Measurements from ENCODE around the gene IGFBP2.

- TF ChIP-seq CTCF (IDR thresholded peaks at IDR 0.05) (no peak), POLR2A (IDR thresholded peaks at IDR 0.05) (no peak)
Observed at GRCh38 chr2:216644842-216645635, 11.8 kb downstream of the IGFBP2 start.

Data from body of pancreas (tissue), 4 donors.